H9 (cell line): ENCODE results near the gene GAS1. TPM values are rescaled to one million over a fixed set of nuclear protein-coding genes. Genes with fewer than 3 reads are reported as not detected.

Experiments used
- DNase-seq: peaks from one replicate; pipeline ENCODE4 v3.0.0-alpha.2; 2017
- H2AFZ ChIP-seq: one replicate; pipeline ENCODE4 v1.6.1; 2013; ENCODE audit warnings: mild to moderate bottlenecking, low read length, control low read depth, moderate library complexity
- H2AK5ac ChIP-seq: 2 replicates; pipeline ENCODE4 v1.6.1; 2013; ENCODE audit warnings: low read length, control low read depth, mixed read lengths; ENCODE audit not compliant: insufficient read length
- H2BK120ac ChIP-seq: one replicate; pipeline ENCODE4 v1.6.1; 2013; ENCODE audit warnings: low read depth, mild to moderate bottlenecking, low read length, control low read depth, inconsistent platforms; ENCODE audit not compliant: poor library complexity, severe bottlenecking
- H2BK12ac ChIP-seq: 2 replicates; pipeline ENCODE4 v1.6.1; 2013; ENCODE audit warnings: low read length, control low read depth, mixed read lengths, low read depth; ENCODE audit not compliant: insufficient read length
- H2BK15ac ChIP-seq: 2 replicates; pipeline ENCODE4 v1.6.1; 2013; ENCODE audit warnings: low read depth, low read length, control low read depth
- H2BK20ac ChIP-seq: one replicate; pipeline ENCODE4 v1.6.1; 2013; ENCODE audit warnings: low read depth, mild to moderate bottlenecking, low read length, control low read depth, inconsistent platforms; ENCODE audit not compliant: poor library complexity, severe bottlenecking
- H2BK5ac ChIP-seq: 2 replicates; pipeline ENCODE4 v1.6.1; 2013; ENCODE audit warnings: low read length, control low read depth, mixed read lengths; ENCODE audit not compliant: insufficient read length
- H3K14ac ChIP-seq: 2 replicates; pipeline ENCODE4 v1.6.1; 2013; ENCODE audit warnings: low read length, control low read depth; ENCODE audit not compliant: insufficient read depth
- H3K18ac ChIP-seq: 2 replicates; pipeline ENCODE4 v1.6.1; 2013; ENCODE audit warnings: low read depth, mild to moderate bottlenecking, mixed read lengths, low read length, control low read depth; ENCODE audit not compliant: insufficient read length
- H3K23ac ChIP-seq: 2 replicates; pipeline ENCODE4 v1.6.1; 2013; ENCODE audit warnings: low read length, control low read depth, mixed read lengths, low read depth; ENCODE audit not compliant: insufficient read length
- H3K23me2 ChIP-seq: 2 replicates; pipeline ENCODE4 v1.6.1; 2013; ENCODE audit warnings: low read depth, mild to moderate bottlenecking, mixed read lengths, low read length, control low read depth; ENCODE audit not compliant: insufficient read length, poor library complexity, severe bottlenecking
- H3K27ac ChIP-seq: 2 replicates; pipeline ENCODE4 v1.5.1; 2013; ENCODE audit warnings: low read length, control low read depth, mixed read lengths, low read depth; ENCODE audit not compliant: insufficient read length
- H3K27me3 ChIP-seq: 2 replicates; pipeline ENCODE4 v1.6.1; 2013; ENCODE audit warnings: low read length, control low read depth, inconsistent platforms; ENCODE audit not compliant: insufficient read depth
- H3K4ac ChIP-seq: 2 replicates; pipeline ENCODE4 v1.6.1; 2013; ENCODE audit warnings: low read depth, mild to moderate bottlenecking, control low read depth, inconsistent platforms, low read length, moderate library complexity
- H3K4me1 ChIP-seq: 2 replicates; pipeline ENCODE4 v1.6.1; 2013; ENCODE audit warnings: low read length, control low read depth, inconsistent platforms; ENCODE audit not compliant: insufficient read depth
- H3K4me2 ChIP-seq: 2 replicates; pipeline ENCODE4 v1.6.1; 2013; ENCODE audit warnings: low read length, control low read depth, mixed read lengths; ENCODE audit not compliant: insufficient read length, insufficient read depth
- H3K56ac ChIP-seq: 2 replicates; pipeline ENCODE4 v1.6.1; 2013; ENCODE audit warnings: low read depth, mild to moderate bottlenecking, mixed read lengths, low read length, control low read depth; ENCODE audit not compliant: insufficient read length
- H3K79me1 ChIP-seq: 2 replicates; pipeline ENCODE4 v1.6.1; 2013; ENCODE audit warnings: low read depth, mild to moderate bottlenecking, moderate library complexity, low read length, control low read depth, inconsistent platforms; ENCODE audit not compliant: insufficient read depth, poor library complexity, severe bottlenecking
- H3K79me2 ChIP-seq: 2 replicates; pipeline ENCODE4 v1.6.1; 2013; ENCODE audit warnings: low read length, control low read depth, inconsistent platforms; ENCODE audit not compliant: insufficient read depth
- H3K9ac ChIP-seq: 2 replicates; pipeline ENCODE4 v1.6.1; 2013; ENCODE audit warnings: low read length, control low read depth, mixed read lengths; ENCODE audit not compliant: insufficient read length; ENCODE audit errors: extremely low read depth
- H3K9me3 ChIP-seq: one replicate; pipeline ENCODE4 v1.6.1; 2013; ENCODE audit warnings: low read depth, low read length, inconsistent platforms; ENCODE audit not compliant: control insufficient read depth
- H3T11ph ChIP-seq: one replicate; pipeline ENCODE4 v1.6.1; 2013; ENCODE audit warnings: mild to moderate bottlenecking, low read length, control low read depth, inconsistent platforms
- H4K20me1 ChIP-seq: one replicate; pipeline ENCODE4 v1.6.1; 2013; ENCODE audit not compliant: control insufficient read depth, insufficient read length, insufficient read depth
- H4K5ac ChIP-seq: 2 replicates; pipeline ENCODE4 v1.6.1; 2013; ENCODE audit warnings: low read depth, mild to moderate bottlenecking, mixed read lengths, low read length, control low read depth; ENCODE audit not compliant: insufficient read length
- H4K8ac ChIP-seq: replicated peaks from 2 replicates; pipeline ENCODE4 v1.6.1; 2013; ENCODE audit warnings: low read length, control low read depth, mixed read lengths, low read depth; ENCODE audit not compliant: insufficient read length
- H4K91ac ChIP-seq: 2 replicates; pipeline ENCODE4 v1.6.1; 2013; ENCODE audit warnings: low read depth, mild to moderate bottlenecking, moderate library complexity, mixed read lengths, low read length, control low read depth; ENCODE audit not compliant: insufficient read length
- H3K27ac Mint-ChIP-seq, 3 experiments: 2 replicates in 2 of 3; 3 replicates in 1 of 3; pipeline ENCODE4 v1.8.0; 2020 to 2021; ENCODE audit warnings: mixed read lengths in 3 of 3, mild to moderate bottlenecking in 1 of 3, moderate library complexity in 1 of 3
- H3K27me3 Mint-ChIP-seq: 2 replicates; pipeline ENCODE4 v1.8.0; 2021; ENCODE audit warnings: low read depth, mild to moderate bottlenecking, moderate library complexity, mixed read lengths
- H3K36me3 Mint-ChIP-seq, 3 experiments: 2 replicates in 2 of 3; 3 replicates in 1 of 3; pipeline ENCODE4 v1.8.0; 2020 to 2021; ENCODE audit warnings: low read depth in 3 of 3, mixed read lengths in 3 of 3; ENCODE audit not compliant: insufficient read depth in 1 of 3
- H3K4me1 Mint-ChIP-seq, 2 experiments: 2 replicates each; pipeline ENCODE4 v1.8.0; 2020; ENCODE audit warnings: mixed read lengths in 2 of 2
- H3K4me3 Mint-ChIP-seq, 2 experiments: 2 replicates in 1 of 2; 3 replicates in 1 of 2; pipeline ENCODE4 v1.8.0; 2020 to 2021; ENCODE audit warnings: mild to moderate bottlenecking in 2 of 2, mixed read lengths in 2 of 2, moderate library complexity in 1 of 2
- H3K9me3 Mint-ChIP-seq, 2 experiments: 2 replicates in 1 of 2; 3 replicates in 1 of 2; pipeline ENCODE4 v1.8.0; 2020; ENCODE audit warnings: mild to moderate bottlenecking in 2 of 2, mixed read lengths in 2 of 2, moderate library complexity in 1 of 2
- CTCF ChIP-seq: fragments of 200-600 bp; sonication (generic); conservative IDR thresholded peaks from 3 replicates; pipeline ENCODE4 v1.8.0; 2021; ENCODE audit warnings: antibody characterized with exemption, mild to moderate bottlenecking
- total RNA-seq: library from RNA; stranded (reverse); gene quantifications from 2 replicates; pipeline ENCODE4 v1.2.1, GENCODE V29; 2021

Gene GAS1
- total RNA-seq, 1 experiment from 2014 or later = 2.3 TPM

- H2BK20ac ChIP-seq = no peak overlapping the region
- no peaks in the 10 kb centered on the region for H3K4me1 ChIP-seq
- H4K91ac ChIP-seq = no peak overlapping the region
- no peaks in the 10 kb centered on the region for H3K23me2 ChIP-seq
- TF ChIP-seq CTCF = no peak
- no peak overlapping the region for H4K5ac ChIP-seq
- H4K8ac ChIP-seq = no peak overlapping the region
- Mint-ChIP-seq H3K4me1 (peaks cover 6 to 10% of the 10 kb centered on the region in 2 experiments), H3K27me3 (peaks cover 2% of the 10 kb centered on the region; the same call in 1 of the 2 replicates), H3K27ac (no peak overlapping the region), H3K4me3 (no peak overlapping the region), H3K36me3 (no peaks in the 10 kb centered on the region; a peak in 1 of 7 replicates), H3K9me3 (no peaks in the 10 kb centered on the region)
- H3K56ac ChIP-seq = no peak overlapping the region
- H4K20me1 ChIP-seq = no peaks in the 10 kb centered on the region
- no peak overlapping the region for H3K23ac ChIP-seq
- H3K9me3 ChIP-seq = no peaks in the 10 kb centered on the region
- H2BK12ac ChIP-seq = no peak overlapping the region
- H2BK120ac ChIP-seq = no peak overlapping the region
- no peaks in the 10 kb centered on the region for H3K79me2 ChIP-seq
- H3K4me2 ChIP-seq = no peak overlapping the region
- H3K9ac ChIP-seq = no peak overlapping the region
- DNase-seq = no peak
- H3K14ac ChIP-seq = no peak overlapping the region
- H3K27ac ChIP-seq = no peak overlapping the region
- no peak overlapping the region for H3K18ac ChIP-seq
- no peak overlapping the region for H2AK5ac ChIP-seq
- H3K4ac ChIP-seq = no peak overlapping the region
- H3T11ph ChIP-seq = no peak overlapping the region
- H3K79me1 ChIP-seq = no peaks in the 10 kb centered on the region
- H2AFZ ChIP-seq = no peak overlapping the region
- no peaks in the 10 kb centered on the region for H3K27me3 ChIP-seq
- H2BK15ac ChIP-seq = no peak overlapping the region
- no peak overlapping the region for H2BK5ac ChIP-seq
Observed at GRCh38 chr9:86971742-86972141, 24.4 kb upstream of the GAS1 start.
